ENCODE results near the gene ADH6.
"Not testable (repeated sequence)": the region's sequence is repeated elsewhere in the genome, so short reads cannot be mapped to it uniquely, and the experiment has no call there.

ADH6 gene

GRCh38 chr4:99200138-99200537 lies 18.9 kb downstream of the ADH6 start:
- no peak for DNase-seq (ENCODE audit: low spot score)
- in situ Hi-C loops (cut with MboI; ENCODE audit: low sequenced_read_pairs, unreplicated experiment): no loop called here
- TF ChIP-seq CTCF (IDR thresholded peaks at IDR 0.05; ENCODE audit: borderline replicate concordance, control extremely low read depth, extremely low read depth, insufficient read depth, missing control alignments): no peak

GRCh38 chr4:99190336-99190735 lies 28.7 kb downstream of the ADH6 start:
- DNase-seq (ENCODE audit: low spot score): no peak

GRCh38 chr4:99189900-99190299 lies 29.1 kb downstream of the ADH6 start:
- DNase-seq (ENCODE audit: low spot score); in situ Hi-C loops (cut with MboI; ENCODE audit: low sequenced_read_pairs, unreplicated experiment): not testable (repeated sequence)

More at GRCh38 chr4:99190336-99190735, 28.7 kb downstream of the ADH6 start:
- in situ Hi-C loops (cut with MboI; ENCODE audit: low sequenced_read_pairs, unreplicated experiment): no loop called here
- TF ChIP-seq CTCF (IDR thresholded peaks at IDR 0.05; ENCODE audit: borderline replicate concordance, control extremely low read depth, extremely low read depth, insufficient read depth, missing control alignments): no peak

- TF ChIP-seq CTCF (IDR thresholded peaks at IDR 0.05; ENCODE audit: borderline replicate concordance, control extremely low read depth, extremely low read depth, insufficient read depth, missing control alignments): no peak
- in situ Hi-C loops (cut with MboI; ENCODE audit: low sequenced_read_pairs, unreplicated experiment): no loop called here
- no peak for DNase-seq (ENCODE audit: low spot score)
These were observed 33.0 kb downstream of the ADH6 start for GRCh38 chr4:99186029-99186428.

- DNase-seq (ENCODE audit: low spot score): no peak
- in situ Hi-C loops (cut with MboI; ENCODE audit: low sequenced_read_pairs, unreplicated experiment): no loop called here
- no peak for TF ChIP-seq CTCF (IDR thresholded peaks at IDR 0.05; ENCODE audit: borderline replicate concordance, control extremely low read depth, extremely low read depth, insufficient read depth, missing control alignments)
These were observed 33.5 kb downstream of the ADH6 start for GRCh38 chr4:99185581-99185980.

GRCh38 chr4:99180382-99181070 lies 38.5 kb downstream of the ADH6 start:
- no peak for DNase-seq (ENCODE audit: low spot score)
- in situ Hi-C loops (cut with MboI; ENCODE audit: low sequenced_read_pairs, unreplicated experiment): no loop called here
- TF ChIP-seq CTCF (IDR thresholded peaks at IDR 0.05; ENCODE audit: borderline replicate concordance, control extremely low read depth, extremely low read depth, insufficient read depth, missing control alignments): no peak

GRCh38 chr4:99179626-99180025 lies 39.4 kb downstream of the ADH6 start:
- in situ Hi-C loops (cut with MboI; ENCODE audit: low sequenced_read_pairs, unreplicated experiment): no loop called here
- no peak for TF ChIP-seq CTCF (IDR thresholded peaks at IDR 0.05; ENCODE audit: borderline replicate concordance, control extremely low read depth, extremely low read depth, insufficient read depth, missing control alignments)
- DNase-seq (ENCODE audit: low spot score): no peak

All from GM13976 (cell line).